WTC11 (cell line): ENCODE measurements around the gene ST6GAL1. TPM values are rescaled to one million over a fixed set of nuclear protein-coding genes. Genes with fewer than 3 reads are reported as not detected.

Experiments used
- ATAC-seq: fragments of 200-7000 bp; cut with Tn5 transposase; 2 replicates; pipeline ENCODE4 v1.10.0; 2021; ENCODE audit warnings: mild to moderate bottlenecking, moderate library complexity
- CTCF ChIA-PET: fragments of 300-600 bp; sonication (Branson Sonifier 250); formaldehyde crosslinking; loops from one replicate; lab custom pipeline; 2021; ENCODE audit warnings: antibody characterized with exemption; lab: Charles Lee
- POLR2A ChIA-PET: fragments of 350-600 bp; sonication (Branson Sonifier 250); formaldehyde crosslinking; loops from one replicate; lab custom pipeline; 2021; ENCODE audit warnings: antibody characterized with exemption; lab: Charles Lee
- DNase-seq: peaks from one replicate; pipeline ENCODE4 v3.0.0; 2021; ENCODE audit warnings: low spot score
- H3K27ac Mint-ChIP-seq: 2 replicates; pipeline ENCODE4 v1.8.0; 2021; ENCODE audit warnings: mixed read lengths
- H3K27me3 Mint-ChIP-seq: 2 replicates; pipeline ENCODE4 v1.8.0; 2021; ENCODE audit warnings: low read depth, mild to moderate bottlenecking, moderate library complexity, mixed read lengths
- H3K36me3 Mint-ChIP-seq: 2 replicates; pipeline ENCODE4 v1.8.0; 2021; ENCODE audit warnings: mixed read lengths
- H3K4me1 Mint-ChIP-seq: 2 replicates; pipeline ENCODE4 v1.8.0; 2022; ENCODE audit warnings: mixed read lengths
- H3K4me3 Mint-ChIP-seq: 2 replicates; pipeline ENCODE4 v1.8.0; 2021; ENCODE audit warnings: mild to moderate bottlenecking, moderate library complexity, mixed read lengths
- H3K9me3 Mint-ChIP-seq: 2 replicates; pipeline ENCODE4 v1.8.0; 2021; ENCODE audit warnings: mixed read lengths
- AFF4 ChIP-seq: sonication (generic); formaldehyde crosslinking; IDR thresholded peaks from 2 replicates; pipeline ENCODE4 v1.8.1; 2023; ENCODE audit warnings: mild to moderate bottlenecking, missing genetic modification reagents, borderline replicate concordance
- ETV6 ChIP-seq: sonication (generic); formaldehyde crosslinking; IDR thresholded peaks from 2 replicates; pipeline ENCODE4 v1.8.1; 2022; ENCODE audit warnings: mild to moderate bottlenecking, missing genetic modification reagents
- FOXK1 ChIP-seq: sonication (generic); formaldehyde crosslinking; IDR thresholded peaks from 2 replicates; pipeline ENCODE4 v1.8.0; 2022; ENCODE audit warnings: mild to moderate bottlenecking, moderate library complexity, missing genetic modification reagents
- FOXP1 ChIP-seq: sonication (generic); formaldehyde crosslinking; IDR thresholded peaks from 2 replicates; pipeline ENCODE4 v1.8.0; 2022; ENCODE audit warnings: missing genetic modification reagents, mild to moderate bottlenecking, moderate library complexity, borderline replicate concordance
- MYBL2 ChIP-seq: sonication (generic); formaldehyde crosslinking; IDR thresholded peaks from 2 replicates; pipeline ENCODE4 v1.8.1; 2023; ENCODE audit warnings: mild to moderate bottlenecking, moderate library complexity, missing genetic modification reagents
- NFYB ChIP-seq: sonication (generic); formaldehyde crosslinking; conservative IDR thresholded peaks from 2 replicates; pipeline ENCODE4 v1.8.0; 2022; ENCODE audit warnings: low read depth, missing genetic modification reagents
- NR3C1 ChIP-seq: sonication (generic); formaldehyde crosslinking; conservative IDR thresholded peaks from 2 replicates; pipeline ENCODE4 v1.8.1; 2023; ENCODE audit warnings: low read depth, mild to moderate bottlenecking, missing genetic modification reagents
- PRRX2 ChIP-seq: fragments of 250-450 bp; sonication (Bioruptor Pico); IDR thresholded peaks from 2 replicates; pipeline ENCODE4 v1.8.0; 2021; ENCODE audit warnings: mild to moderate bottlenecking
- SMAD3 ChIP-seq: sonication (generic); formaldehyde crosslinking; IDR thresholded peaks from 2 replicates; pipeline ENCODE4 v1.8.0; 2022; ENCODE audit warnings: missing genetic modification reagents, mild to moderate bottlenecking, borderline replicate concordance
- SP1 ChIP-seq: sonication (generic); formaldehyde crosslinking; conservative IDR thresholded peaks from 2 replicates; pipeline ENCODE4 v1.8.1; 2022; ENCODE audit warnings: missing genetic modification reagents
- ZBTB21 ChIP-seq: sonication (generic); formaldehyde crosslinking; IDR thresholded peaks from 2 replicates; pipeline ENCODE4 v1.8.1; 2023; ENCODE audit warnings: mild to moderate bottlenecking, missing genetic modification reagents, borderline replicate concordance
- ZNF416 ChIP-seq: fragments of 250-450 bp; sonication (Bioruptor Pico); IDR thresholded peaks from 2 replicates; pipeline ENCODE4 v1.9.0; 2021; ENCODE audit warnings: mild to moderate bottlenecking, inconsistent platforms
- total RNA-seq: library from RNA; stranded (reverse); gene quantifications from 3 replicates; pipeline ENCODE4 v1.2.3, GENCODE V29; 2021
- TF ChIP-seq, protein P1 (sequence below): sonication (generic); formaldehyde crosslinking; conservative IDR thresholded peaks from 2 replicates; pipeline ENCODE4 v1.8.1; 2022; ENCODE audit warnings: mild to moderate bottlenecking, missing genetic modification reagents
- TF ChIP-seq, protein P2 (sequence below): fragments of 200-600 bp; IDR thresholded peaks from 2 replicates; pipeline ENCODE4 v1.8.0; 2022; ENCODE audit warnings: antibody characterized with exemption

ST6GAL1 gene
- total RNA-seq, 1 experiment from 2014 or later: 87.5 TPM

- H3K27ac Mint-ChIP-seq: peak overlapping the region; percentile 98
- POLR2A ChIA-PET: no interaction called here
- peaks cover 84% of the 10 kb centered on the region for H3K4me1 Mint-ChIP-seq
- H3K27me3 Mint-ChIP-seq: no peaks in the 10 kb centered on the region
- 0 out of 2 replicates have a peak overlapping the region, but pooled peaks have one; percentile 31 for H3K4me3 Mint-ChIP-seq
- peak; percentile 6; the same call in 1 of the 2 replicates for ATAC-seq
- no peak for DNase-seq
- no peaks in the 10 kb centered on the region for H3K9me3 Mint-ChIP-seq
- TF ChIP-seq NFYB (CRISPR knock-in tag): no peak
- peak; percentile 35; the same call in 1 of the 2 replicates for TF ChIP-seq FOXP1
- peak; percentile 45; the same call in 1 of the 2 replicates for TF ChIP-seq ZBTB21 (CRISPR knock-in tag)
- peaks cover 25% of the 10 kb centered on the region for H3K36me3 Mint-ChIP-seq
- CTCF ChIA-PET: interaction anchor here (1.2 to 4.8 kb wide), 5 partner anchors 55 to 201 kb away, joined by 4 to 20 read pairs (median 7); partner anchors contain the start of gene RPL39L
Observed at GRCh38 chr3:186963636-186964035, 33.3 kb downstream of the ST6GAL1 start.

DNA sequence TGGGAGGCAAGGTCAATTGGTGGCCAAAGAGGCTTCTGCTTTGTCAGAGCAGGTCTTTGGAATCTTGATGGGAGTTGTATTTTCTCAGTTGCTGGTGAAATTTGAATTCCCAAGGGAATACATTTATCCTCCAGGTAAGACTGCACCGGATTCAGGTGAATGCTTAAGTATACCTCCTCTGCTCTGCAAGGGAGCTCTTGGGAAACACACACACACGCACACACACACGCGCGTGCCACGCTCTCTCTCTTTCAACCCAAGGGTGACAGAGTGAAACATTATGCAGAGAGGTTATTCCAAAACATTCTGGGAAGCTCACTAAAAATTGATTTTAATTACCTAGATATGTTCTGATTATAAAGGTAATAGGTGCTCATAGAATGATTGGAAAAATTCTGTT, 33.7 kb downstream of the ST6GAL1 start:
- no peak overlapping the region for H3K4me3 Mint-ChIP-seq
- no peak for ATAC-seq
- ChIA-PET CTCF (interaction anchor here (1.1 to 4.8 kb wide), 6 partner anchors 32 to 201 kb away, joined by 3 to 20 read pairs (median 5); partner anchors contain the start of gene RPL39L), POLR2A (no interaction called here)
- no peak for DNase-seq
- H3K4me1 Mint-ChIP-seq: peaks cover 84% of the 10 kb centered on the region
- H3K36me3 Mint-ChIP-seq: peaks cover 25% of the 10 kb centered on the region
- peak overlapping the region; percentile 98 for H3K27ac Mint-ChIP-seq
- no peaks in the 10 kb centered on the region for H3K9me3 Mint-ChIP-seq
- no peaks in the 10 kb centered on the region for H3K27me3 Mint-ChIP-seq
- TF ChIP-seq, protein P1, sequence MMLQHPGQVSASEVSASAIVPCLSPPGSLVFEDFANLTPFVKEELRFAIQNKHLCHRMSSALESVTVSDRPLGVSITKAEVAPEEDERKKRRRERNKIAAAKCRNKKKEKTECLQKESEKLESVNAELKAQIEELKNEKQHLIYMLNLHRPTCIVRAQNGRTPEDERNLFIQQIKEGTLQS (CRISPR knock-in tag): no peak
- TF ChIP-seq SP1 (CRISPR knock-in tag) (0 out of 2 replicates have a peak, but pooled peaks have one; percentile 26), FOXP1 (0 out of 2 replicates have a peak, but pooled peaks have one; percentile 7), FOXK1 (CRISPR knock-in tag) (no peak), MYBL2 (no peak), ETV6 (no peak), SMAD3 (CRISPR knock-in tag) (no peak), AFF4 (no peak)
- TF ChIP-seq, protein P2, sequence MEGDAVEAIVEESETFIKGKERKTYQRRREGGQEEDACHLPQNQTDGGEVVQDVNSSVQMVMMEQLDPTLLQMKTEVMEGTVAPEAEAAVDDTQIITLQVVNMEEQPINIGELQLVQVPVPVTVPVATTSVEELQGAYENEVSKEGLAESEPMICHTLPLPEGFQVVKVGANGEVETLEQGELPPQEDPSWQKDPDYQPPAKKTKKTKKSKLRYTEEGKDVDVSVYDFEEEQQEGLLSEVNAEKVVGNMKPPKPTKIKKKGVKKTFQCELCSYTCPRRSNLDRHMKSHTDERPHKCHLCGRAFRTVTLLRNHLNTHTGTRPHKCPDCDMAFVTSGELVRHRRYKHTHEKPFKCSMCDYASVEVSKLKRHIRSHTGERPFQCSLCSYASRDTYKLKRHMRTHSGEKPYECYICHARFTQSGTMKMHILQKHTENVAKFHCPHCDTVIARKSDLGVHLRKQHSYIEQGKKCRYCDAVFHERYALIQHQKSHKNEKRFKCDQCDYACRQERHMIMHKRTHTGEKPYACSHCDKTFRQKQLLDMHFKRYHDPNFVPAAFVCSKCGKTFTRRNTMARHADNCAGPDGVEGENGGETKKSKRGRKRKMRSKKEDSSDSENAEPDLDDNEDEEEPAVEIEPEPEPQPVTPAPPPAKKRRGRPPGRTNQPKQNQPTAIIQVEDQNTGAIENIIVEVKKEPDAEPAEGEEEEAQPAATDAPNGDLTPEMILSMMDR: no peak
- TF ChIP-seq, all 79 proteins: peak for 2

DNA sequence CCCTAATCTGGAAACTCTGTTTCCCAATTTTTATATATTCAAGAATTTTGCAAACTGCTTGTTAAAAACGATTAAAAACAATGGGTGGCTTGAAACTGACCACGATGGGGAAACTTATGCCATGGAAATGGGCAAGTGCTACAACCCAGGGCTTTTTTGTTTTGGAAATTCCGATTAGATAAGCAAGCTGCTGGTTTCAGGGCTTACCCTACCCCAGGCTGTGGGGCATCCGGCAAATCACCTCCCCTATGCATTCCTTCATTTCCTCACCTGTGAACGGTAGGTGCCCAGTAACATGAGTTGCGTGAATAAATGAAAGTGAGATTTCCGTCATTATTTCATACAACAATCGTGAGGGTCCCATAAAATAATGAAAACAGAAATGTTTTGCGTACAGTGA, 34.3 kb downstream of the ST6GAL1 start:
- Mint-ChIP-seq H3K4me3 (peak overlapping the region; percentile 21), H3K27me3 (no peaks in the 10 kb centered on the region), H3K4me1 (peaks cover 83% of the 10 kb centered on the region), H3K27ac (peak overlapping the region; percentile 98), H3K9me3 (no peaks in the 10 kb centered on the region), H3K36me3 (peaks cover 30% of the 10 kb centered on the region)
- ATAC-seq (peak; percentile 55), DNase-seq (no peak)
- ChIA-PET POLR2A (interaction anchor here (0.6 kb wide), 1 partner anchor 10 kb away, joined by 4 read pairs; no protein-coding TSS in a partner anchor), CTCF (interaction anchor here (1.1 to 4.8 kb wide), 4 partner anchors 32 to 201 kb away, joined by 3 to 20 read pairs (median 4); no protein-coding TSS in a partner anchor)
- TF ChIP-seq NR3C1 (no peak), ZNF416 (CRISPR knock-in tag) (no peak), PRRX2 (CRISPR knock-in tag) (no peak)
